ENCODE data around the gene ANKS1B. TPM values are rescaled to one million over a fixed set of nuclear protein-coding genes. Genes with fewer than 3 reads are reported as not detected.

ANKS1B gene
- total RNA-seq, 3 donors from 2014 or later (not counting 1 experiment from before 2014, with no cell fraction given): not detected

GRCh38 chr12:99029511-99030271 is 955.0 kb downstream of the ANKS1B start:
- H3K27ac ChIP-seq (ENCODE audit: low read length): no peak overlapping the region
- DNase-seq (no peak), ATAC-seq (no peak)
- intact Hi-C loops (cut with micrococcal nuclease): no loop called here
- H3K4me3 ChIP-seq (ENCODE audit: low read length): no peak overlapping the region
- Mint-ChIP-seq H3K4me3 (no peak overlapping the region), H3K27ac (no peak overlapping the region), H3K36me3 (no peaks in the 10 kb centered on the region), H3K4me1 (no peaks in the 10 kb centered on the region), H3K27me3 (ENCODE audit: low read depth in 2 of 2) (no peaks in the 10 kb centered on the region), H3K9me3 (peaks cover 0 to 2% of the 10 kb centered on the region in 2 donors)
- no peaks in the 10 kb centered on the region for H3K36me3 ChIP-seq (ENCODE audit: control insufficient read depth, insufficient read depth, low read length)
- no peaks in the 10 kb centered on the region for H3K9me3 ChIP-seq (ENCODE audit: control insufficient read depth, insufficient read depth, low read length)
- TF ChIP-seq CTCF (IDR thresholded peaks at IDR 0.05): no peak
- H3K4me1 ChIP-seq (ENCODE audit: control insufficient read depth, insufficient read depth, low read length): no peaks in the 10 kb centered on the region
- 78% methylated on average over 5 of the region's 5 CpGs for WGBS (ENCODE audit: insufficient coverage)
- H3K27me3 ChIP-seq (ENCODE audit: control insufficient read depth, insufficient read depth, low read length): no peaks in the 10 kb centered on the region

- Histone ChIP-seq H3K4me1 (ENCODE audit: control insufficient read depth, insufficient read depth, low read length) (no peaks in the 10 kb centered on the region), H3K9me3 (ENCODE audit: control insufficient read depth, insufficient read depth, low read length) (no peaks in the 10 kb centered on the region), H3K36me3 (ENCODE audit: control insufficient read depth, insufficient read depth, low read length) (no peaks in the 10 kb centered on the region), H3K27me3 (ENCODE audit: control insufficient read depth, insufficient read depth, low read length) (no peaks in the 10 kb centered on the region), H3K4me3 (ENCODE audit: low read length) (no peak overlapping the region), H3K27ac (ENCODE audit: low read length) (no peak overlapping the region)
- Mint-ChIP-seq H3K27ac (no peak overlapping the region), H3K4me3 (no peak overlapping the region), H3K27me3 (ENCODE audit: low read depth in 2 of 2) (peaks cover 0 to 2% of the 10 kb centered on the region in 2 donors), H3K36me3 (no peaks in the 10 kb centered on the region), H3K9me3 (peaks cover 4 to 5% of the 10 kb centered on the region in 2 donors), H3K4me1 (no peaks in the 10 kb centered on the region)
- TF ChIP-seq CTCF (IDR thresholded peaks at IDR 0.05): no peak
- 61% methylated on average over 2 of the region's 2 CpGs for WGBS (ENCODE audit: insufficient coverage)
- DNase-seq (no peak), ATAC-seq (no peak)
- intact Hi-C loops (cut with micrococcal nuclease): no loop called here
Observed at GRCh38 chr12:99027461-99027860, 957.3 kb downstream of the ANKS1B start.

GRCh38 chr12:99027055-99027393 is 957.7 kb downstream of the ANKS1B start:
- intact Hi-C loops (cut with micrococcal nuclease): no loop called here
- no peak for TF ChIP-seq CTCF (IDR thresholded peaks at IDR 0.05)
- no CpG with 5 or more reads among the region's 2 CpGs for whole genome bisulfite sequencing (ENCODE audit: insufficient coverage)
- H3K9me3 Mint-ChIP-seq: peaks cover 2 to 5% of the 10 kb centered on the region in 2 donors
- peaks cover 0 to 2% of the 10 kb centered on the region in 2 donors for H3K27me3 Mint-ChIP-seq (ENCODE audit: low read depth in 2 of 2)
- no peak overlapping the region for H3K4me3 Mint-ChIP-seq
- no peaks in the 10 kb centered on the region for H3K27me3 ChIP-seq (ENCODE audit: control insufficient read depth, insufficient read depth, low read length)
- H3K9me3 ChIP-seq (ENCODE audit: control insufficient read depth, insufficient read depth, low read length): no peaks in the 10 kb centered on the region
- no peak overlapping the region for H3K27ac Mint-ChIP-seq
- no peaks in the 10 kb centered on the region for H3K4me1 Mint-ChIP-seq
- H3K4me3 ChIP-seq (ENCODE audit: low read length): no peak overlapping the region
- ATAC-seq (no peak), DNase-seq (no peak)
- H3K36me3 Mint-ChIP-seq: no peaks in the 10 kb centered on the region
- no peaks in the 10 kb centered on the region for H3K4me1 ChIP-seq (ENCODE audit: control insufficient read depth, insufficient read depth, low read length)
- H3K36me3 ChIP-seq (ENCODE audit: control insufficient read depth, insufficient read depth, low read length): no peaks in the 10 kb centered on the region
- no peak overlapping the region for H3K27ac ChIP-seq (ENCODE audit: low read length)

Measured in natural killer cell (primary cell).